Measurements from ENCODE around the gene PBX1.

PBX1 gene

GRCh38 chr1:164842870-164843269 is 283.9 kb downstream of the PBX1 start:
- TF ChIP-seq, protein P1, sequence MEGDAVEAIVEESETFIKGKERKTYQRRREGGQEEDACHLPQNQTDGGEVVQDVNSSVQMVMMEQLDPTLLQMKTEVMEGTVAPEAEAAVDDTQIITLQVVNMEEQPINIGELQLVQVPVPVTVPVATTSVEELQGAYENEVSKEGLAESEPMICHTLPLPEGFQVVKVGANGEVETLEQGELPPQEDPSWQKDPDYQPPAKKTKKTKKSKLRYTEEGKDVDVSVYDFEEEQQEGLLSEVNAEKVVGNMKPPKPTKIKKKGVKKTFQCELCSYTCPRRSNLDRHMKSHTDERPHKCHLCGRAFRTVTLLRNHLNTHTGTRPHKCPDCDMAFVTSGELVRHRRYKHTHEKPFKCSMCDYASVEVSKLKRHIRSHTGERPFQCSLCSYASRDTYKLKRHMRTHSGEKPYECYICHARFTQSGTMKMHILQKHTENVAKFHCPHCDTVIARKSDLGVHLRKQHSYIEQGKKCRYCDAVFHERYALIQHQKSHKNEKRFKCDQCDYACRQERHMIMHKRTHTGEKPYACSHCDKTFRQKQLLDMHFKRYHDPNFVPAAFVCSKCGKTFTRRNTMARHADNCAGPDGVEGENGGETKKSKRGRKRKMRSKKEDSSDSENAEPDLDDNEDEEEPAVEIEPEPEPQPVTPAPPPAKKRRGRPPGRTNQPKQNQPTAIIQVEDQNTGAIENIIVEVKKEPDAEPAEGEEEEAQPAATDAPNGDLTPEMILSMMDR (IDR thresholded peaks at IDR 0.05; ENCODE audit: low read depth, low read length) = no peak
- DNase-seq (ENCODE audit: extremely low read depth, low read depth) = no peak

DNA sequence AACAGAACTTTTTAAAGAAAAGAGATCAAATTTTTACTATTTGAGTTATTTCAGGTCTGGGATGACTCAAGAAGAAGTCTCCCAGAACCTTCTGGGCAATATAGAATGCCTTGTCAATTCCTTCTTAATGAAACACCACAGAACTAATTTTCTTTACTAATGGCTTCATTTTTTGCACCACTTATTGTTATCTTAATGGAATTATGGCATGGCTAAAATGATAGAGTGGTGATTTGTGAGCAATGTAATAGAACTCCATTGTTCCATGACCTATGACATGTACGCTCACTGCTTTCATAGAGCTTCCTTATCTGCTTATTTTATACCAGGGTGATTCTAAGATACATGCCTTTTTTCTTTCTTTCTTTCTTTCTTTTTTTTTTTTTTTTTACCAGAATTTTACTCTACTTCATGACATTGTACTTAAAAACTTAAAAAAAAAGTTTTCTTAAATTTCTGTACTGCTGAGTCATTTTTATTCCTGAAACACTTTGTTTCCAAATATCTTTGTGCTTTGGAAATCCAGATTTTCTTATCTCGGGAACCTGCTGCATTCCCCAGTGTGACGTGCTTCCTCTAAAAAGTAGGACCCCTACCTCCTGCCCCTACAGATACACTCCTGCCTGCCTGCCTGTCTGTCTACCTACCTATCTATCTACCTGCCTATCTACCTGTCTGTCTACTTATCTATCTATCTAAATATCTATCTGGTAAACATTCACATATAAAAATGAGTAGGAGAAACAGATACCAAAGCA is 284.9 kb downstream of the PBX1 start:
- DNase-seq (ENCODE audit: extremely low read depth, low read depth) = no peak
- TF ChIP-seq, protein P1 (IDR thresholded peaks at IDR 0.05; ENCODE audit: low read depth, low read length) = no peak

- no peak for DNase-seq (ENCODE audit: extremely low read depth, low read depth)
- TF ChIP-seq, protein P1 (IDR thresholded peaks at IDR 0.05; ENCODE audit: low read depth, low read length) = no peak
Observed at GRCh38 chr1:164846731-164847691, 288.0 kb downstream of the PBX1 start.

- no peak for DNase-seq (ENCODE audit: extremely low read depth, low read depth)
- TF ChIP-seq, protein P1 (IDR thresholded peaks at IDR 0.05; ENCODE audit: low read depth, low read length) = no peak
Observed at GRCh38 chr1:164853146-164853545, 294.2 kb downstream of the PBX1 start.

- no peak for DNase-seq (ENCODE audit: extremely low read depth, low read depth)
- TF ChIP-seq, protein P1 (IDR thresholded peaks at IDR 0.05; ENCODE audit: low read depth, low read length) = no peak
Observed at GRCh38 chr1:164855716-164856329, 296.8 kb downstream of the PBX1 start.

GRCh38 chr1:164856381-164856780 is 297.4 kb downstream of the PBX1 start:
- TF ChIP-seq, protein P1 (IDR thresholded peaks at IDR 0.05; ENCODE audit: low read depth, low read length) = no peak
- DNase-seq (ENCODE audit: extremely low read depth, low read depth) = no peak

All from AG09319 (cell line).